HCT116 (cell line): Measurements from ENCODE around the gene TCEAL9.

ENCODE experiments used
- CBX3 ChIP-seq: IDR thresholded peaks from 2 replicates; pipeline ENCODE4 v1.6.1; 2012; ENCODE audit warnings: low read depth
- CEBPB ChIP-seq: IDR thresholded peaks from 2 replicates; pipeline ENCODE4 v1.6.1; 2012; ENCODE audit warnings: low read depth
- CTCF ChIP-seq, 3 experiments: fragments of 200-600 bp in 1 of 3; sonication (generic) in 1 of 3; IDR thresholded peaks in 2 of 3; conservative IDR thresholded peaks in 1 of 3; 2 replicates each; pipeline ENCODE4 v1.5.1; 2012 to 2017; ENCODE audit warnings: low read depth in 2 of 3, low read length in 2 of 3, antibody characterized with exemption in 1 of 3, borderline replicate concordance in 1 of 3, control low read depth in 1 of 3, mild to moderate bottlenecking in 1 of 3, mixed read lengths in 1 of 3, mixed run types in 1 of 3, moderate library complexity in 1 of 3; ENCODE audit not compliant: insufficient read depth in 1 of 3
- EGR1 ChIP-seq: IDR thresholded peaks from 2 replicates; pipeline ENCODE4 v1.6.1; 2012; ENCODE audit warnings: low read depth
- EZH2 ChIP-seq: fragments of 200-600 bp; sonication (generic); IDR thresholded peaks from 2 replicates; pipeline ENCODE4 v1.6.1; 2017; ENCODE audit warnings: antibody characterized with exemption, mixed run types
- MAX ChIP-seq: IDR thresholded peaks from 2 replicates; pipeline ENCODE4 v1.6.1; 2012
- POLR2A ChIP-seq: IDR thresholded peaks from 2 replicates; pipeline ENCODE4 v1.7.0; 2011; ENCODE audit warnings: borderline replicate concordance; ENCODE audit not compliant: insufficient read depth, insufficient read length; ENCODE audit errors: extremely low read depth
- POLR2AphosphoS5 ChIP-seq: IDR thresholded peaks from 2 replicates; pipeline ENCODE4 v1.6.1; 2011; ENCODE audit warnings: mild to moderate bottlenecking, low read depth, low read length, moderate library complexity
- REST ChIP-seq: IDR thresholded peaks from 2 replicates; pipeline ENCODE4 v1.6.1; 2012; ENCODE audit warnings: low read depth
- YY1 ChIP-seq: IDR thresholded peaks from 2 replicates; pipeline ENCODE4 v1.6.1; 2011; ENCODE audit warnings: low read length, low read depth, moderate library complexity, mild to moderate bottlenecking; ENCODE audit not compliant: insufficient replicate concordance; ENCODE audit errors: extremely low read depth

GRCh38 chrX:103363046-103363445 lies 6.7 kb downstream of the TCEAL9 start:
- no peak for TF ChIP-seq YY1
- TF ChIP-seq CTCF (IDR thresholded peaks at IDR 0.05 in 2 of 3, conservative IDR thresholded peaks at IDR 0.05 in 1 of 3; ENCODE audit: borderline replicate concordance in 1 of 3, insufficient read depth in 1 of 3, low read depth in 2 of 3, low read length in 2 of 3): no peak
- no peak for TF ChIP-seq CEBPB
- TF ChIP-seq EZH2: no peak
- no peak for TF ChIP-seq CBX3
- TF ChIP-seq POLR2AphosphoS5: no peak
- TF ChIP-seq POLR2A: no peak
- TF ChIP-seq EGR1: no peak
- no peak for TF ChIP-seq MAX
- no peak for TF ChIP-seq REST
